HEK293 (cell line): ENCODE data around the gene SUV39H2.
A peak's percentile ranks its signal among the peaks of the same experiment; 100 is the strongest.

ENCODE experiments used
- BCL11B ChIP-seq: fragments of 450-650 bp; formaldehyde crosslinking; IDR thresholded peaks from 2 replicates; pipeline ENCODE4 v1.5.1; 2016; ENCODE audit warnings: low read depth, missing biosample characterization, missing genetic modification characterization
- HOXD13 ChIP-seq: sonication (generic); formaldehyde crosslinking; IDR thresholded peaks from 2 replicates; pipeline ENCODE4 v1.8.0; 2022; ENCODE audit warnings: missing genetic modification reagents, borderline replicate concordance
- SP7 ChIP-seq: fragments of 450-650 bp; formaldehyde crosslinking; IDR thresholded peaks from 2 replicates; pipeline ENCODE4 v1.5.1; 2016; ENCODE audit warnings: missing biosample characterization, missing genetic modification characterization
- ZBTB1 ChIP-seq: fragments of 450-650 bp; formaldehyde crosslinking; IDR thresholded peaks from 2 replicates; pipeline ENCODE4 v1.5.1; 2016; ENCODE audit warnings: missing biosample characterization, missing genetic modification characterization
- ZBTB8A ChIP-seq: fragments of 450-650 bp; formaldehyde crosslinking; IDR thresholded peaks from 2 replicates; pipeline ENCODE4 v1.5.1; 2016; ENCODE audit warnings: missing biosample characterization, missing genetic modification characterization
- ZEB2 ChIP-seq: fragments of 450-650 bp; formaldehyde crosslinking; IDR thresholded peaks from 2 replicates; pipeline ENCODE4 v1.5.1; 2016; ENCODE audit warnings: missing biosample characterization, missing genetic modification characterization
- ZFP3 ChIP-seq: fragments of 450-650 bp; formaldehyde crosslinking; IDR thresholded peaks from 2 replicates; pipeline ENCODE4 v1.5.1; 2016; ENCODE audit warnings: low read depth, missing biosample characterization, missing genetic modification characterization
- ZFP37 ChIP-seq: fragments of 450-650 bp; formaldehyde crosslinking; IDR thresholded peaks from 2 replicates; pipeline ENCODE4 v1.5.1; 2016; ENCODE audit warnings: missing biosample characterization, missing genetic modification characterization
- ZFP69B ChIP-seq: fragments of 450-650 bp; formaldehyde crosslinking; IDR thresholded peaks from 2 replicates; pipeline ENCODE4 v1.5.1; 2016; ENCODE audit warnings: missing biosample characterization, missing genetic modification characterization
- ZNF146 ChIP-seq: fragments of 450-650 bp; formaldehyde crosslinking; IDR thresholded peaks from 2 replicates; pipeline ENCODE4 v1.5.1; 2016; ENCODE audit warnings: missing biosample characterization, missing genetic modification characterization
- ZNF223 ChIP-seq: fragments of 450-650 bp; formaldehyde crosslinking; IDR thresholded peaks from 2 replicates; pipeline ENCODE4 v1.5.1; 2016; ENCODE audit warnings: missing biosample characterization, missing genetic modification characterization
- ZNF24 ChIP-seq: fragments of 450-650 bp; formaldehyde crosslinking; IDR thresholded peaks from 2 replicates; pipeline ENCODE4 v1.5.1; 2016; ENCODE audit warnings: missing biosample characterization, missing genetic modification characterization
- ZNF302 ChIP-seq: fragments of 450-650 bp; formaldehyde crosslinking; IDR thresholded peaks from 2 replicates; pipeline ENCODE4 v1.5.1; 2016; ENCODE audit warnings: missing biosample characterization, missing genetic modification characterization, low read depth
- ZNF324 ChIP-seq: fragments of 450-650 bp; formaldehyde crosslinking; IDR thresholded peaks from 2 replicates; pipeline ENCODE4 v1.5.1; 2016; ENCODE audit warnings: missing biosample characterization, missing genetic modification characterization
- ZNF366 ChIP-seq: fragments of 450-650 bp; formaldehyde crosslinking; conservative IDR thresholded peaks from 2 replicates; pipeline ENCODE4 v1.5.1; 2016; ENCODE audit warnings: missing biosample characterization, missing genetic modification characterization
- ZNF416 ChIP-seq: fragments of 450-650 bp; formaldehyde crosslinking; IDR thresholded peaks from 2 replicates; pipeline ENCODE4 v1.5.1; 2016; ENCODE audit warnings: missing biosample characterization, missing genetic modification characterization
- ZNF521 ChIP-seq: fragments of 450-650 bp; formaldehyde crosslinking; IDR thresholded peaks from 2 replicates; pipeline ENCODE4 v1.5.1; 2017; ENCODE audit warnings: missing biosample characterization, mild to moderate bottlenecking, missing genetic modification characterization
- ZNF544 ChIP-seq: fragments of 450-650 bp; formaldehyde crosslinking; IDR thresholded peaks from 2 replicates; pipeline ENCODE4 v1.5.0; 2017; ENCODE audit warnings: missing biosample characterization, missing genetic modification characterization
- ZNF561 ChIP-seq: fragments of 450-650 bp; IDR thresholded peaks from 2 replicates; pipeline ENCODE4 v1.5.1; 2018; ENCODE audit warnings: missing biosample characterization, missing genetic modification characterization, borderline replicate concordance
- ZNF624 ChIP-seq: fragments of 450-650 bp; formaldehyde crosslinking; IDR thresholded peaks from 2 replicates; pipeline ENCODE4 v1.5.1; 2017; ENCODE audit warnings: missing biosample characterization, missing genetic modification characterization
- ZNF629 ChIP-seq: fragments of 450-650 bp; formaldehyde crosslinking; IDR thresholded peaks from 2 replicates; pipeline ENCODE4 v1.5.1; 2017; ENCODE audit warnings: missing biosample characterization, missing genetic modification characterization
- ZNF660 ChIP-seq: fragments of 450-650 bp; IDR thresholded peaks from 2 replicates; pipeline ENCODE4 v1.5.1; 2018; ENCODE audit warnings: missing biosample characterization, mild to moderate bottlenecking, missing genetic modification characterization
- ZNF768 ChIP-seq: fragments of 450-650 bp; formaldehyde crosslinking; IDR thresholded peaks from 2 replicates; pipeline ENCODE4 v1.5.1; 2018; ENCODE audit warnings: missing biosample characterization, mild to moderate bottlenecking, missing genetic modification characterization
- ZNF830 ChIP-seq: fragments of 450-650 bp; IDR thresholded peaks from 2 replicates; pipeline ENCODE4 v1.5.0; 2018; ENCODE audit warnings: missing biosample characterization, missing genetic modification characterization, low read depth, mild to moderate bottlenecking, moderate library complexity
- TF ChIP-seq, protein P1 (sequence below): fragments of 450-650 bp; formaldehyde crosslinking; IDR thresholded peaks from 2 replicates; pipeline ENCODE4 v1.5.1; 2016; ENCODE audit warnings: missing biosample characterization, missing genetic modification characterization
- TF ChIP-seq, protein P2 (sequence below): fragments of 450-650 bp; formaldehyde crosslinking; conservative IDR thresholded peaks from 2 replicates; pipeline ENCODE4 v1.5.1; 2016; ENCODE audit warnings: low read depth, missing biosample characterization, missing genetic modification characterization
- TF ChIP-seq, protein P3 (sequence below): fragments of 450-650 bp; formaldehyde crosslinking; IDR thresholded peaks from 2 replicates; pipeline ENCODE4; 2016; ENCODE audit warnings: missing biosample characterization, missing genetic modification characterization
- TF ChIP-seq, protein P4 (sequence below): fragments of 450-650 bp; formaldehyde crosslinking; IDR thresholded peaks from 2 replicates; pipeline ENCODE4 v1.5.1; 2016; ENCODE audit warnings: missing biosample characterization, missing genetic modification characterization, borderline replicate concordance
- TF ChIP-seq, protein P5 (sequence below): fragments of 450-650 bp; formaldehyde crosslinking; IDR thresholded peaks from 2 replicates; pipeline ENCODE4 v1.5.1; 2017; ENCODE audit warnings: missing biosample characterization, mild to moderate bottlenecking, missing genetic modification characterization, moderate library complexity
- TF ChIP-seq, protein P6 (sequence below): sonication (generic); formaldehyde crosslinking; IDR thresholded peaks from 2 replicates; pipeline ENCODE4 v1.8.1; 2022; ENCODE audit warnings: mild to moderate bottlenecking, moderate library complexity, missing genetic modification reagents

Gene SUV39H2

DNA sequence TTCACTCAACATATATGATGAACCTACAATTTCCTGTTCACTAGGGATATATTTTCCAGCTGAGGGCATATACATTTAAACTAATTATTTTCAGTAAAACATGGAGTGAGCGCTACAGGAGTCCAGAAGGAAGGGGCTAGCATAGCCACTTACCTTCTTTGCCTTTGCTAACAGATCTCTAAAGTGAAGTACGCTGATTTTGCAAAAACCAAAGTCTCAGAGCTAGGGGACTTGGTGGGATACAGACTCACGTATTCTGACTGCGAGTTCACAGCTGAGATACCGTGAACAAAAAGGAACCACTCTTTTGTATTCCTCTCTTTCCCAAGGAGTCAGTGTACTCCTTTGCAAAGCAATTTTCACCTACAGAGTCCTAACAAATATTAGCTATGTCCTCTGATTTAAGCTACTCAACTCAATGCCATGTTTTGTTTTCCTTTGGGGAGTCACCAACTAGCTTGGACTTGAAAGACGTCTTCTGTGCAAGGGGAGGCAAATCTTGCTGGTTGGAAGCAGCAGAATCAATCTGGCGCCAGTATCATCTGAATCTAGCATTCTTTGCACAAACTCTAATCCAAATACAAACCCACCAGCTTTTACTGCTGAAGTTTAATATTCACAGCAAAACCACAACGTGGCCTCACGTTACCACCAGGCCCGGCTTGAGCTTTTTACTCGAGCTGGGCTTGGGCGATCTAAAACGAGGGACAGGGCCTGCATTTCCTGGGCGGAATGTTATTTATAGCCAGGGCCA lies 41.5 kb upstream of the SUV39H2 start (continued):
- TF ChIP-seq, protein P1, sequence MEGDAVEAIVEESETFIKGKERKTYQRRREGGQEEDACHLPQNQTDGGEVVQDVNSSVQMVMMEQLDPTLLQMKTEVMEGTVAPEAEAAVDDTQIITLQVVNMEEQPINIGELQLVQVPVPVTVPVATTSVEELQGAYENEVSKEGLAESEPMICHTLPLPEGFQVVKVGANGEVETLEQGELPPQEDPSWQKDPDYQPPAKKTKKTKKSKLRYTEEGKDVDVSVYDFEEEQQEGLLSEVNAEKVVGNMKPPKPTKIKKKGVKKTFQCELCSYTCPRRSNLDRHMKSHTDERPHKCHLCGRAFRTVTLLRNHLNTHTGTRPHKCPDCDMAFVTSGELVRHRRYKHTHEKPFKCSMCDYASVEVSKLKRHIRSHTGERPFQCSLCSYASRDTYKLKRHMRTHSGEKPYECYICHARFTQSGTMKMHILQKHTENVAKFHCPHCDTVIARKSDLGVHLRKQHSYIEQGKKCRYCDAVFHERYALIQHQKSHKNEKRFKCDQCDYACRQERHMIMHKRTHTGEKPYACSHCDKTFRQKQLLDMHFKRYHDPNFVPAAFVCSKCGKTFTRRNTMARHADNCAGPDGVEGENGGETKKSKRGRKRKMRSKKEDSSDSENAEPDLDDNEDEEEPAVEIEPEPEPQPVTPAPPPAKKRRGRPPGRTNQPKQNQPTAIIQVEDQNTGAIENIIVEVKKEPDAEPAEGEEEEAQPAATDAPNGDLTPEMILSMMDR, result no peak
- TF ChIP-seq ZNF660 (tag by site-specific recombination) (peak; percentile 79; the same call in 1 of the 2 replicates), ZFP69B (tag by site-specific recombination) (no peak), ZBTB1 (tag by site-specific recombination) (no peak), ZFP3 (tag by site-specific recombination) (no peak), ZNF544 (tag by site-specific recombination) (no peak), BCL11B (tag by site-specific recombination) (no peak), ZNF521 (tag by site-specific recombination) (no peak), ZNF223 (0 out of 2 replicates have a peak, but pooled peaks have one; percentile 23), ZNF416 (tag by site-specific recombination) (no peak), ZNF768 (tag by site-specific recombination) (no peak), ZNF830 (tag by site-specific recombination) (no peak), ZNF629 (tag by site-specific recombination) (no peak), SP7 (tag by site-specific recombination) (0 out of 2 replicates have a peak, but pooled peaks have one; percentile 7), HOXD13 (CRISPR knock-in tag) (peak; percentile 40; the same call in 1 of the 2 replicates), ZNF302 (no peak), ZEB2 (tag by site-specific recombination) (no peak), ZNF24 (no peak), ZNF324 (tag by site-specific recombination) (no peak), ZBTB8A (tag by site-specific recombination) (no peak), ZFP37 (tag by site-specific recombination) (no peak), ZNF146 (no peak), ZNF561 (0 out of 2 replicates have a peak, but pooled peaks have one; percentile 56), ZNF624 (tag by site-specific recombination) (no peak), ZNF366 (tag by site-specific recombination) (0 out of 2 replicates have a peak, but pooled peaks have one; percentile 30)
- TF ChIP-seq, protein P2, sequence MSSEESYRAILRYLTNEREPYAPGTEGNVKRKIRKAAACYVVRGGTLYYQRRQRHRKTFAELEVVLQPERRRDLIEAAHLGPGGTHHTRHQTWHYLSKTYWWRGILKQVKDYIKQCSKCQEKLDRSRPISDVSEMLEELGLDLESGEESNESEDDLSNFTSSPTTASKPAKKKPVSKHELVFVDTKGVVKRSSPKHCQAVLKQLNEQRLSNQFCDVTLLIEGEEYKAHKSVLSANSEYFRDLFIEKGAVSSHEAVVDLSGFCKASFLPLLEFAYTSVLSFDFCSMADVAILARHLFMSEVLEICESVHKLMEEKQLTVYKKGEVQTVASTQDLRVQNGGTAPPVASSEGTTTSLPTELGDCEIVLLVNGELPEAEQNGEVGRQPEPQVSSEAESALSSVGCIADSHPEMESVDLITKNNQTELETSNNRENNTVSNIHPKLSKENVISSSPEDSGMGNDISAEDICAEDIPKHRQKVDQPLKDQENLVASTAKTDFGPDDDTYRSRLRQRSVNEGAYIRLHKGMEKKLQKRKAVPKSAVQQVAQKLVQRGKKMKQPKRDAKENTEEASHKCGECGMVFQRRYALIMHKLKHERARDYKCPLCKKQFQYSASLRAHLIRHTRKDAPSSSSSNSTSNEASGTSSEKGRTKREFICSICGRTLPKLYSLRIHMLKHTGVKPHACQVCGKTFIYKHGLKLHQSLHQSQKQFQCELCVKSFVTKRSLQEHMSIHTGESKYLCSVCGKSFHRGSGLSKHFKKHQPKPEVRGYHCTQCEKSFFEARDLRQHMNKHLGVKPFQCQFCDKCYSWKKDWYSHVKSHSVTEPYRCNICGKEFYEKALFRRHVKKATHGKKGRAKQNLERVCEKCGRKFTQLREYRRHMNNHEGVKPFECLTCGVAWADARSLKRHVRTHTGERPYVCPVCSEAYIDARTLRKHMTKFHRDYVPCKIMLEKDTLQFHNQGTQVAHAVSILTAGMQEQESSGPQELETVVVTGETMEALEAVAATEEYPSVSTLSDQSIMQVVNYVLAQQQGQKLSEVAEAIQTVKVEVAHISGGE (tag by site-specific recombination), result 0 out of 2 replicates have a peak, but pooled peaks have one; percentile 12
- TF ChIP-seq, protein P3, sequence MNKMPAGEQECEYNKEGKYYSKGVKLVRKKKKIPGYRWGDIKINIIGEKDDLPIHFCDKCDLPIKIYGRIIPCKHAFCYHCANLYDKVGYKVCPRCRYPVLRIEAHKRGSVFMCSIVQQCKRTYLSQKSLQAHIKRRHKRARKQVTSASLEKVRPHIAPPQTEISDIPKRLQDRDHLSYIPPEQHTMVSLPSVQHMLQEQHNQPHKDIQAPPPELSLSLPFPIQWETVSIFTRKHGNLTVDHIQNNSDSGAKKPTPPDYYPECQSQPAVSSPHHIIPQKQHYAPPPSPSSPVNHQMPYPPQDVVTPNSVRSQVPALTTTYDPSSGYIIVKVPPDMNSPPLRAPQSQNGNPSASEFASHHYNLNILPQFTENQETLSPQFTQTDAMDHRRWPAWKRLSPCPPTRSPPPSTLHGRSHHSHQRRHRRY (tag by site-specific recombination), result no peak
- TF ChIP-seq, protein P4, sequence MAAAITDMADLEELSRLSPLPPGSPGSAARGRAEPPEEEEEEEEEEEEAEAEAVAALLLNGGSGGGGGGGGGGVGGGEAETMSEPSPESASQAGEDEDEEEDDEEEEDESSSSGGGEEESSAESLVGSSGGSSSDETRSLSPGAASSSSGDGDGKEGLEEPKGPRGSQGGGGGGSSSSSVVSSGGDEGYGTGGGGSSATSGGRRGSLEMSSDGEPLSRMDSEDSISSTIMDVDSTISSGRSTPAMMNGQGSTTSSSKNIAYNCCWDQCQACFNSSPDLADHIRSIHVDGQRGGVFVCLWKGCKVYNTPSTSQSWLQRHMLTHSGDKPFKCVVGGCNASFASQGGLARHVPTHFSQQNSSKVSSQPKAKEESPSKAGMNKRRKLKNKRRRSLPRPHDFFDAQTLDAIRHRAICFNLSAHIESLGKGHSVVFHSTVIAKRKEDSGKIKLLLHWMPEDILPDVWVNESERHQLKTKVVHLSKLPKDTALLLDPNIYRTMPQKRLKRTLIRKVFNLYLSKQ, result no peak
- TF ChIP-seq, protein P5, sequence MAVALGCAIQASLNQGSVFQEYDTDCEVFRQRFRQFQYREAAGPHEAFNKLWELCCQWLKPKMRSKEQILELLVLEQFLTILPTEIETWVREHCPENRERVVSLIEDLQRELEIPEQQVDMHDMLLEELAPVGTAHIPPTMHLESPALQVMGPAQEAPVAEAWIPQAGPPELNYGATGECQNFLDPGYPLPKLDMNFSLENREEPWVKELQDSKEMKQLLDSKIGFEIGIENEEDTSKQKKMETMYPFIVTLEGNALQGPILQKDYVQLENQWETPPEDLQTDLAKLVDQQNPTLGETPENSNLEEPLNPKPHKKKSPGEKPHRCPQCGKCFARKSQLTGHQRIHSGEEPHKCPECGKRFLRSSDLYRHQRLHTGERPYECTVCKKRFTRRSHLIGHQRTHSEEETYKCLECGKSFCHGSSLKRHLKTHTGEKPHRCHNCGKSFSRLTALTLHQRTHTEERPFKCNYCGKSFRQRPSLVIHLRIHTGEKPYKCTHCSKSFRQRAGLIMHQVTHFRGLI (tag by site-specific recombination), result no peak
- TF ChIP-seq, protein P6, sequence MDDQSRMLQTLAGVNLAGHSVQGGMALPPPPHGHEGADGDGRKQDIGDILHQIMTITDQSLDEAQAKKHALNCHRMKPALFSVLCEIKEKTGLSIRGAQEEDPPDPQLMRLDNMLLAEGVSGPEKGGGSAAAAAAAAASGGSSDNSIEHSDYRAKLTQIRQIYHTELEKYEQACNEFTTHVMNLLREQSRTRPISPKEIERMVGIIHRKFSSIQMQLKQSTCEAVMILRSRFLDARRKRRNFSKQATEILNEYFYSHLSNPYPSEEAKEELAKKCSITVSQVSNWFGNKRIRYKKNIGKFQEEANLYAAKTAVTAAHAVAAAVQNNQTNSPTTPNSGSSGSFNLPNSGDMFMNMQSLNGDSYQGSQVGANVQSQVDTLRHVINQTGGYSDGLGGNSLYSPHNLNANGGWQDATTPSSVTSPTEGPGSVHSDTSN, result 0 out of 2 replicates have a peak, but pooled peaks have one; percentile 37
